Adipose tissue (tissue), 3 donors: ENCODE measurements around the gene FZD8. TPM values are rescaled to one million over a fixed set of nuclear protein-coding genes. Genes with fewer than 3 reads are reported as not detected.
"Not testable (repeated sequence)": the region's sequence is repeated elsewhere in the genome, so short reads cannot be mapped to it uniquely, and the experiment has no call there.

Experiments used
- H3K27ac ChIP-seq: one replicate; pipeline ENCODE4 v1.5.1; 2013; ENCODE audit warnings: low read depth, low read length
- WGBS, 3 donors: extraction: QIAGEN DNeasy Blood & Tissue Kit; methylation state at CpG; one replicate each; pipeline ENCODE4 v1.1.7; 2013; 5-methylcytosine and 5-hydroxymethylcytosine counted together
- polyA plus RNA-seq, 3 donors: library from polyadenylated mRNA; stranded (reverse); fragments of 200-250 nt; gene quantifications; one replicate each; pipeline ENCODE4 v1.2.3, GENCODE V29; 2013
- donor health status: healthy with polysubstance abuse.
- donor health status: Bipolar disorder and iron deficiency.
- donor health status: healthy.

Gene FZD8, protein sequence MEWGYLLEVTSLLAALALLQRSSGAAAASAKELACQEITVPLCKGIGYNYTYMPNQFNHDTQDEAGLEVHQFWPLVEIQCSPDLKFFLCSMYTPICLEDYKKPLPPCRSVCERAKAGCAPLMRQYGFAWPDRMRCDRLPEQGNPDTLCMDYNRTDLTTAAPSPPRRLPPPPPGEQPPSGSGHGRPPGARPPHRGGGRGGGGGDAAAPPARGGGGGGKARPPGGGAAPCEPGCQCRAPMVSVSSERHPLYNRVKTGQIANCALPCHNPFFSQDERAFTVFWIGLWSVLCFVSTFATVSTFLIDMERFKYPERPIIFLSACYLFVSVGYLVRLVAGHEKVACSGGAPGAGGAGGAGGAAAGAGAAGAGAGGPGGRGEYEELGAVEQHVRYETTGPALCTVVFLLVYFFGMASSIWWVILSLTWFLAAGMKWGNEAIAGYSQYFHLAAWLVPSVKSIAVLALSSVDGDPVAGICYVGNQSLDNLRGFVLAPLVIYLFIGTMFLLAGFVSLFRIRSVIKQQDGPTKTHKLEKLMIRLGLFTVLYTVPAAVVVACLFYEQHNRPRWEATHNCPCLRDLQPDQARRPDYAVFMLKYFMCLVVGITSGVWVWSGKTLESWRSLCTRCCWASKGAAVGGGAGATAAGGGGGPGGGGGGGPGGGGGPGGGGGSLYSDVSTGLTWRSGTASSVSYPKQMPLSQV
- 10 to 100 TPM in 1 of 3 donors, 1 to 10 TPM in 2; 2.2 to 12.1 (median 2.7) TPM for polyA plus RNA-seq

DNA sequence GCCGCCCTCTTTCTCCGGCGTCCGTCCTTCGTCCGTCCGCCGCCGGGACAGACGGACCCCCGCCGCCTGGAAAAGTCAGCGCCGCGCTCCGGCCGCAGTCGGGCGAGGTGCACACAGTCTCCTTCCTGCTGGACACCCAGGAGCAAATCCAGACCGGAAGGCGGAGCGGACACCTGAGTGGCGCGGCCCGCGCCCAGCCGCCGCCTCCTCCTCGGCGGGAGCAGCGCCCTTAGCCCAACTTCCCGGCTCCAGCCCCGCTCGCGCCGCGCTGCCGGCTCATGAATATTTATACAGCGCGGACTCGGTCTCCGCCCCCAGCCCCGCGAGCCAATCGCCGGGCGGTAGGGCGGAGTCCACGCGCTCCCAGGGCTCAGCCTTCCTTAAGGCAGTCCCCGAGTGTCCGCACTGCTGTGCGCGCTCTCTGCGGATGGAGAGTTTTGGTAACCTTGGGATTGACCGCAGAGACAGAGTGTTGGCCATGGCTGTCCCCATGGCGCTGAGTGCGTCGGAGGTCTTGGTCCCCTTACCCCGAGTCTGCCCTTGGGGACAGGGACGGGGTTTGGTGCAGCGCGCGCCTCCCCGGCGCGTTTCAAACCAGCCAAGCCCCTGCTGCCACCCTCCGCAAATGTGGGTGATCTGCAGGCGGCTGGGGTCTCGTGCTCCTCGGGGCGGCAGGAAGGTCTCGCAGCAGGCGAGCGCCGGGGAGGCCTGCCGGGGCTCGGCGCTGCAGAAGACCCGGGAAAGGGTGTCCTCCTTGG lies at the start of gene FZD8:
FZD8 (minus strand) TSS at position 262 of the 758 bp plus-strand sequence. CDS start 867 bp downstream, outside the sequence.
- H3K27ac ChIP-seq: no peak within 1 kb of the TSS
- WGBS, 3 donors: 0 to 1% (median 0%) methylated on average over 75 to 80 of the region's 80 CpGs

- H3K27ac ChIP-seq: no peak overlapping the region
- 82 to 90% (median 90%) methylated on average over 12 of the region's 12 CpGs for WGBS, 3 donors
These were observed 49.6 kb upstream of the FZD8 start for GRCh38 chr10:35691522-35692236.

DNA sequence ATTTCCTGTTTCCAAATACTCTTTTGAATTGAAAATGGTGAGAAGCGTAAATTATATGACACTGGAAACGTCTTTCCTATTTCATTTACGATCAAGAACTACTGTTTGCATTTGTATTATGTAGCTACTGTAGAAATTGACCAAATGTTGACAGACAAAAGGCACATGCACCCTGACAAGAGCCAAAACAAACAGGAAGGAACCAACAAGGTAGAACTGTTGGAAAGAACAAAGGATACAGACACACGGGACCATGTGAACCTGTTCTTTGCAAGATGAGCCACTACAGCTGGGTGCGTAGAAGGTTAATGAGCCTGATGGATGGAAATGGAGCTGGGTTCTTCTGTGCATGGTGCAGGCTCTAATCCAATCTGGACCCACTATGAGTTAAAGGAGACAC lies 48.4 kb upstream of the FZD8 start:
- WGBS, 3 donors: 30 to 57% (median 42%) methylated on average over 5 of the region's 5 CpGs
- H3K27ac ChIP-seq: no peak overlapping the region

GRCh38 chr10:35685858-35686257 lies 43.8 kb upstream of the FZD8 start:
- not testable (repeated sequence) for H3K27ac ChIP-seq
- WGBS, 3 donors: 72 to 91% (median 90%) methylated on average over 4 of the region's 4 CpGs

- 31 to 90% (median 86%) methylated on average over 3 of the region's 3 CpGs for WGBS, 3 donors
- no peak overlapping the region for H3K27ac ChIP-seq
These were observed 43.3 kb upstream of the FZD8 start for GRCh38 chr10:35685402-35685801.

GRCh38 chr10:35684586-35684985 lies 42.5 kb upstream of the FZD8 start:
- H3K27ac ChIP-seq: no peak overlapping the region
- 71 to 82% (median 75%) methylated on average over 5 of the region's 5 CpGs for WGBS, 3 donors

DNA sequence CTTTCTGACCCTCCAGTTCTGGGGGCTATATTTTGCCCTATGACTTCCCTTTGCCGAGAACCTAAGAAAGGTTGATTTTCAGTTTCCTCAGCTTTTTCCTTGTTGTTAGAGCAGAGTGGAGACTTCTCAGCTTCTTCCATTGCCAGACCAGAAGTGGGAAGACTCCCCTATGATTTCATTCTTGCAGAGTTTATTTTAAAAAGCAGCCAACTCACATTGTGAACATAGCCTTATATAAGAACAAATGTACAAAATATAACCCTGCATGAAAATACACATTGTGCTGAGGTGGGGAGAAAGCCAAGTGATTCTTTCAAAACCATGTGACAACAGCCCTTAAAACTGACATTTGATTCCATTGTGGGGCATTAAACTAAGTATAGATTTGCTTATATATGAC lies 33.8 kb upstream of the FZD8 start:
- no peak overlapping the region for H3K27ac ChIP-seq
- WGBS, 3 donors: 68 to 77% (median 77%) methylated on average over 1 of the region's 1 CpG

DNA sequence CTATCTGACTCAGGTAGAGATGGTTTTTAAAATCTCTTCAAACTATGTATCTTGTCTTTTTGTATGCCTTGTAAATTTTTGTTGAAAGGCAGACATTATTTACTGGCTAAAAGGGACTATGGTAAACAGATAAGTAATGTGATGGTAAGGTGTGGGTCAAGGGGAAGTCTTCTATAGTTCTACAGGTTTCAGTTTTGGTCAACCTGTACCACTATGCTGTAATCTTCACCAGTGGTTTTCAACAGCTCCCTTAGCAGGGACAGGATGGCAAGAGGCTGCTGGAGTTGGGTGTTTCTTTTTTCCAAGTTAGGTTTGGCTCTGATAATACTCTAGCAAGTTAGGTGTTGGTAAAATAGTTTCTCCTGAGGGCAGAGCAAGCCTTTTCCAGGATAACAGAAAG lies 32.7 kb upstream of the FZD8 start:
- no peak overlapping the region for H3K27ac ChIP-seq

- no peak overlapping the region for H3K27ac ChIP-seq
- 81 to 85% (median 81%) methylated on average over 13 of the region's 13 CpGs for WGBS, 3 donors
These were observed 27.0 kb upstream of the FZD8 start for GRCh38 chr10:35668865-35669650.

GRCh38 chr10:35667971-35668370 lies 25.9 kb upstream of the FZD8 start:
- 93 to 97% (median 96%) methylated on average over 9 of the region's 9 CpGs for WGBS, 3 donors
- no peak overlapping the region for H3K27ac ChIP-seq

- 84 to 93% (median 89%) methylated on average over 4 of the region's 4 CpGs for WGBS, 3 donors
These were observed 25.3 kb upstream of the FZD8 start for GRCh38 chr10:35667270-35667889.

DNA sequence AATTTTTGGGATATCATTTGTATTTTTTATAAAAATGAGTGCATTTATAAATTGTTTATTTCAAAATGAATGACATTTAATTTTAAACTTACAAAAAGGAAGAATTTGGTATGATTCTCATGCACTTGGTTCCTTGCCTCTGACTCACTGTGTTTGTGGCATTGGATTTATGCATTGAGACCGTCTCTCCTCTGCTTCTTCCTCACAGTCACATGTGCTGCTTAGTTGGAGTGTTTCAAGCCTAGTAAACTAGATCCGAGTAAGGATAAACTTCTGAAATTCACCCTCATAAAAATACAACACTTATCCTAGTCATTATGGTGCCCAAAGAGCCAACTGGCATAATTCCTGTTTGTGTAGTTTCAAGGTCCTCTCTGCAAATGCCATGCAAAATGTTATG lies 19.1 kb upstream of the FZD8 start:
- H3K27ac ChIP-seq: no peak overlapping the region
- 79 to 86% (median 81%) methylated on average over 2 of the region's 2 CpGs for WGBS, 3 donors

More at GRCh38 chr10:35667270-35667889, 25.3 kb upstream of the FZD8 start:
- no peak overlapping the region for H3K27ac ChIP-seq

DNA sequence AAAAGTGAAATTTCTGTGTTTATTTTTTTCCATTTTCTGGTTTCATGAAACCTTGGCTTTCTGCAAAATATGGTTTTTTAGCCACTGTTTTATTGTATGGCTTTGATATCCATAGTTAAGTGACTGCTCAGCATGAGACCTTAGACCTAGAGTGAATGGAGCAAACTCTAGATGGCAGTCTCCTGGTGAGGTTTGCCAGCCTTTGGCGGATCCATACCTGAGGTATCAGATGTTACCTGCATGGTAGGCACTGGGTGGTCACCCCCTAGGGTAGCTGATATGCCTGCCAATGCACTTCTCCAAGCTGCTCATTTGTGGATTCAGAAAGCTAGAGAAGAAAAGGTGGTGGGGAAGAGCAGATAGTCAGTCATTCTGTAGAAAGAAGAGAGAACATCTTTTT lies 17.4 kb upstream of the FZD8 start:
- H3K27ac ChIP-seq: no peak overlapping the region
- 94 to 100% (median 100%) methylated on average over 1 of the region's 1 CpG for WGBS, 3 donors

GRCh38 chr10:35657621-35658020 lies 15.5 kb upstream of the FZD8 start:
- no peak overlapping the region for H3K27ac ChIP-seq
- 64 to 94% (median 82%) methylated on average over 5 of the region's 5 CpGs for WGBS, 3 donors

DNA sequence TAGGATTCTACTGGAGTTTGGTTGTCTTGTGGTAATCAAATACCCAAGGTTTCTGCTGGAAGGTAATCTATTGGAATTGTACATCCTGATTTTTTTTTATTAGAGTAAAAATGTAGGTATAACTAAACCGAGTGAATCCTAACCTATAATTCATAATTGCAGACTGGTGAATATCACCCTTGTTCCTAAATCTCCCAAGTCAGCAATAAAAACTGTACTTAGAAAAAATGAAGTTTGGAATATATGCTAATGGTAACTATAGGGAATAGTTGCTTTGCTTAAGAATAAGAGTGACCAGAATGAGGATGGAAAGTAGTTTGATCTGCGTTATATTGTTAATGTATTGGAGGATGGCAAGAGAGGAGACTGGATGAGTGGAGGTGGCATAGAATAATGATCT lies 10.7 kb upstream of the FZD8 start:
- H3K27ac ChIP-seq: no peak overlapping the region
- 81 to 90% (median 88%) methylated on average over 2 of the region's 2 CpGs for WGBS, 3 donors

DNA sequence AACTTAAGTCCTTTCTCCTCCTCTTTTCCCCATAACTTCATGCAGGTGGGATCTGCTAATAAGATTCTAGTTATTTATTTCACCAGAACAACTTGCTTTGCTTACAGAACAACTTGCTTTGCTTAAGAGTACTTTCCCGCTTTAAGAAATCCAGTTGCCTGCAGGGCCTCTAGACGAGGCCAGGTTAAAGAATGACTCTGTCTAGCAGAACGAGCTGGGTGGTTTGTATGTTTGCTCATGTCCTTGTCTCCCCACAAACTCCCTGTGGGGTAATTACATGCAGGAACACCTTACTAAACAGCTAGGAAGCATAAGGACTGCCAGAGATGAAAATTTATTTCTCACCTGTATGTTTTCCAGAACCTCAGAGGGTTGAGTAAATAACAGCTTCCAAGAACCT lies 8.8 kb upstream of the FZD8 start:
- no peak overlapping the region for H3K27ac ChIP-seq
- WGBS, 3 donors: 62 to 94% (median 84%) methylated on average over 3 of the region's 3 CpGs
